GM20431 (cell line): ENCODE data around the gene SRPK2.

Experiments used
- in situ Hi-C: fragments of 300-500 bp; cut with MseI, MboI; formaldehyde crosslinking; loops from one replicate; pipeline ENCODE4 v1.15.0; 2020; ENCODE audit warnings: low sequenced_read_pairs; ENCODE audit not compliant: unreplicated experiment

The SRPK2 gene

DNA sequence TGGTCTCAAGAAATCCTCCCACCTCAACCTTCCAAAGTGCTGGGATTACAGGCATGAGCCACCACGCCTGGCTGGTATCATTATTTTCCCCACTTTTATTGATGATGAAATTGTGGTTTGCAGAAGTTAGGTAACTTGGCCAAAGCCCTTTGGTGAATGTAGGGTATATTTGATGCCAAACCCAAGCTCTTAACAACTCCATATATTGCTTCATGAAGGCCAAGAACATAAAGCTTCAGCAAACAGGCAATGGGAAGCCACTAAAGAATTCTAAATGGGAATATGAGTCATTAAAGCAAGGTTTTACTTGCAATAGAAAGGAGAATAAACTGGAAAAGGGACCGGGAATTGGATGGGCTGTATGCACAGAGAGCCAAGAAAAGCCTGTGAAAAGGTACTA, 232.0 kb downstream of the SRPK2 start:
- in situ Hi-C loops = no loop called here

DNA sequence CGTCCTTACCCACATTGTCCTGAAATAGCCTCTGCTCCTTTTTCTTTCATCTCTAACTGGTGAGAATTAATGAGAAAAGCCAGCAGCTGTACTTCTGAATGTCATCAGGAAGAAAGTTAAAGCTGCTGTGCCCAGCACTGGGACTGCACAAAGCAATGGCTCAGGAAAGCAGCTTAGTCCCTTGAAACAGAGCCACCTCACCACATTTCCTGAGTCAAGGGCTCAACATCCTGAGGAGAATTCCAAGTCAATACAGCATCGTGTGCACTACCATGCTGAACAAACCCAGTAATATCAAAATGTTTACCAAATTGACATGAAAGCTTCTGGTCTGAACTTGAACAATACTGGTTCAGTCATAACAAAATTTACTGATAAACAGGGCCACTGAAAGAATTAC, 234.6 kb downstream of the SRPK2 start:
- in situ Hi-C loops = no loop called here

DNA sequence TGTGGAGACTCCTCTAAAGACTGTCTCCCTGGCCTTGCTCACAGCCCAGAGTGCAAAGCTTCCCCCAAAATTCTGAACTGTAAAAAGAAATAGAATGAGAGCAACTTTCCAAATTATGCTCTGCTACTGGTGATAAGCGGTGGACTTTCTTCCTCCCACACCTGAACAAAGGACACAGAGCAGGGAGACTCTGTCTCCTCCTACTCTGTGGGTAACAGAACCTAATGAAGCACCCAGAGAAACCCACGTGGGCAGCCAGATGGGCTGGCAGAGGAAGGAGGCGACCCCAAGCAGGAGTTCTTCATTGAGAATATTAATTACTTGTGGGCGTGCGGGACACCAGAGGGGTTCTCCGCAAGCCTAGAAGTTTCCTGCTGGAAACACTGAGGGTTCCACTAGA, 235.2 kb downstream of the SRPK2 start:
- in situ Hi-C loops = no loop called here

DNA sequence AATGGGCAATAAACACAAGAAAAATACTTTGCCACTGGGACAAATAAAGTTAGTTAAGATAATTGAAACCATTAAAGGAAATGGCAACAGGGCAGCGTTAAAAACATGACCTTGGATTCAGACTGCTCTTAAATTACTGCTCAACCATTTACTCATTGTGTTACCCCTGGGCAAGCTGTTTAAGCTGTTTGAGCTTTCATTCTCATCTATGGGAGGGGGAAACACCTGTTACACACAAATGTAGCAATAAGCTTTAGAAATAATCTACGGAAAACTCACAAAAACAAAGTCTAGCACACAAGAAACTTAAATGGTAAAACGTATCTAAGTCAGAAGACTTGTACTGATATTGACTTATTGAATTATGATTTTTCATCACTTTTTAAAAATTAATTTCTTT, 237.6 kb downstream of the SRPK2 start:
- in situ Hi-C loops = no loop called here

DNA sequence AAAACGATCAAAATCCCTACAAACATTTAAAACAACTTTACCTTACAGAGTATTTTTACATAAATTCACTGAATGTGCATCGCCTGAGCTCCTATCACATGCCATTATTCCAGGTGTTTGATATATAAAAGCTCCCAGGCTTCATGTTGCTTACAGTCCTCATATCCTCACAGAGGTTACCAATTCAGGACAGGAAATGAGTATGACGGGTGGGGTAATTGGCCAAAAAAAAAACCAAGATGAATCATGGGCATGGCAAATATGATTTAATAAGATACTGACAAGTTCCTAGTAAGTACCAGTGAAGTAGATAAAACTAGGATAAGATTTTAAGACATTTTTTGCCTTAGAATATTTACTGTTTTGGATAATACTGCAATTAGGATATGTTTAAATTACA, 238.9 kb downstream of the SRPK2 start:
- in situ Hi-C loops = no loop called here

DNA sequence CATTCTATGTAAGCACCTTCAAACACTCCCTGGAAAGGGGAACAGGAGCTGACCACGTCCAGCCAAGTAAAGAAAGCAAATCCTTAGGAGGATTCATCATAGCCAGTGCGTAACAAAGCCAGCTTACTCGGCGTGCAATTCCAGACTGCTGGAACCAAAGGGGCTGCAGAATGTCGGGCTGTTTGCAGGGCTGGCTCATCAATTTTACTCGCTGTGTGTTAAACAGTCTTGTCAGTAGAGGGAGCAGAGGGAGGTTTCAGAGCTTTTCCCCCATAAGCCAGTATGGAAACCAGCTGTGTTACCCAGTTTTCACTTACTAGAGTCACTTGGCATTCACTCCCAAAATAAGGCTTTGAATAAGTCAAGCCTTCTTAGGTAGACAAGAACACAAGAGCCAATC, 247.7 kb downstream of the SRPK2 start:
- in situ Hi-C loops = no loop called here

DNA sequence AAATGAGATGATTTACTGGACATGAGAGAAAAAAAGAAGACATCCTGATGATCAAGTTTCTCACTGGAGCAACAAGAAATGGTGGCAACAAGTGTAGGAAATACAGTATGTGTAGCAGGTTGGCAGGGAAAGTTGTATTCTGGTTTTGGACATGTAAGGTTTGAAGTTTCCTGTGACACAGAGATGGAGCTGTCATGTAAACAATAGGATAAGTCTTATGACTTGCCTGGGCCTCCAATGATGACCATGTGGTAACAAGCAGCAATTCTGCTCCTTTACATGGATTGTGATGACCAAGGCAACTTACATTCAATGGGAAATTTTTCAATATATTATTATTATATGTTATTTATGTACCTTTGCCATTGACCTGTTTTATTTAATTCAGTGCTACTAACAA, 249.3 kb downstream of the SRPK2 start:
- in situ Hi-C loops = no loop called here

DNA sequence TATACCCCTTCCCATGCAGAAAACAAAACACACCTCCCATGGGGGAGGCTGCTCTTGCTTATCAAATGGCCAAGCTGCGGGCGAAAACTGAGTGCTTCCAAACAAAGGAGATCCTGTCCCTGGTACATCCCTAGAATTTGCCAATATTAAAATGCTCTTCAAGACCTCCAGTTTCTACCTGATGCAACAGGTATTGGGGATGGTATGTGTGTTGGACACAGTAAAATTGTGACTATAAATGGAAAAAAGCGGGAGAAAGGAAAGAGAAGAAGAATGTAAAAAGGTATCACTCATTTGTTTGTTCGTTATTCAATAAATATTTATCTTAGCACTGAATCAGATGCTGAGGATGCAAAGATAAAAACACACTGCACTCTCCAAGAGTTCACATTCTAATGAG, 250.8 kb downstream of the SRPK2 start:
- in situ Hi-C loops = no loop called here

DNA sequence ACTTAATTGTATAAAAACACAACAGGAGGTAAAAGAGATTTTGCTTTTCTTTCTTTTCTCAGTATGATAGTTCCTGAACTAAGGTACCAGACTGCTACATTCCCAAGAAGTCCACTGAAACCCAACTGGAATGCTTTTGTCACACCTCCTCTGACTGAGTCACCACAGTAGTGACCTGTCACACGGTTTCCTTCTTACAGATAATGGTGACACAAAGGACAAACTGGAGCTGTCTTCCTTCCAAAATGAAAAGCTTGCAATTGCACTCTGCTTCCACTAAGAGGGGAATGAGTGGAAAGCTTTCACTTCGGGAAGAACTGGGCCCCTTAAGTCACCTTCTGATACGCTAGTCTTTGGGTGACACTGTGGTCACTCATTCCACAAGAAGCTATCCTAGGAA, 252.5 kb downstream of the SRPK2 start:
- in situ Hi-C loops = no loop called here

DNA sequence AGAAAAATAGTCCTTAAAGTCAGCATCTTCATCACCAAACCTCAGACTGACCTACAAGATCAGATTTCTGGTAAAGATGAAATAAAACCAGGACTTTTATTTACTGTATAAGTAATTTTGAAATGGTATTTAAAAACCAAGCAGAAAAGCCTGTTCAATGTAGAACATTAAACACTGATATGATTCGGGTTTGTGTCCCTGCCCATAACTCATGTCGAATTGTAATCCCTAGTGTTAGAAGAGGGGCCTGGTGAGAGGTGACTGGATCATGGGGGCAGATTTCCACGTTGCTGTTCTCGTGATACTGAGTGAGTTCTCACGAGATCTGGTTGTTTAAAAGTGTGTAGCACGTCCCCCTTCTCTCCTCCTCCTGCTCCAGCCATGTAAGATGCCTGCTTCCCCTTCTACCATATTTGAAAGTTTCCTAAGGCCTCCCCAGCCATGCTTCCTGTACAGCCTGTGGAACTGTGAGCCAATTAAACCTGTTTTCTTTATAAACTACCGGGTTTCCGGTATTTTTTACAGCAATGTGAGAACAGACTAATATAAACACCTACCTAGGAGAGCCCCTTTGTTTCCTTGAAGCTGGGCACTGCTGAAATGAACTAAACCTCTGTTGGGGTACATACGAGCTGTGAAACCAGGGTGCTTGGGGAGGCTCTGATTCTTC, 254.6 kb downstream of the SRPK2 start:
- in situ Hi-C loops = no loop called here

DNA sequence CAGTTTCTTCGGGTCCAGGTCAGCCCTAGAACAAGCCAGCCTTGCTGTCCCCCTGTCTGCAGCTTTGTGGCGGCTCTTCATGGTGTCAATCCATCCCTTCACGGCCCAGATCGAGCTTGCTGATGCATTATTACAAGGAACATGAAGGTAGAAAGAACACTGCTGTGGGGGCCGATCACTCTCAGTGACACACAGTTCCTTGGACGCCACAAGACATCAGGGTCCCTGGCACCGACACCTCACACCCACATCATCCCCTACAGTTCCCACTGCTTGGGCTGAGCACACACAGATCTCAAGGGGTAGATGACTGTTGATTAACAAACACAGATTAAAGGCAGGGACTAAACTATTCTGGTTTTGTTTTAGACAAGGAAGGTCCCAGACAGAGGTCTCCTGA, 255.4 kb downstream of the SRPK2 start:
- in situ Hi-C loops = no loop called here

DNA sequence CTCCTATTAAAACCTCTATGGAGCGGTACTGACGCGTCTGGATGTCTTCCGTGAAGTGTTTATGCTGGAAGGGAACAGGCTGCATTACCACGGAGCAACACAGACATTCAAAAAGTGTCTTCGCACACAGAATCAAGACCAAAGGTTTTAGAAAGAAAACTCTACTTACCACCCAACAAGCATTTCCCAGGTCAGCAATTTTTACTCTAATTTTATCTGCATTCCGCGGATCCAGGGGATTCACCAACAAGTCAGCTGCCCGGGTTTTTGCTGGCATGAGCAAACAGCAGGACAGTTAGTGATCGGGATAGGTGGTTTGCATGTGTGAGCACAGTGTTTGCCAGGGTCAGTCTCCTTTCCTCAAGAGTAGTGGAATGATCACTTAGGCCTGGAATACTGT, 255.9 kb downstream of the SRPK2 start:
- in situ Hi-C loops = no loop called here

DNA sequence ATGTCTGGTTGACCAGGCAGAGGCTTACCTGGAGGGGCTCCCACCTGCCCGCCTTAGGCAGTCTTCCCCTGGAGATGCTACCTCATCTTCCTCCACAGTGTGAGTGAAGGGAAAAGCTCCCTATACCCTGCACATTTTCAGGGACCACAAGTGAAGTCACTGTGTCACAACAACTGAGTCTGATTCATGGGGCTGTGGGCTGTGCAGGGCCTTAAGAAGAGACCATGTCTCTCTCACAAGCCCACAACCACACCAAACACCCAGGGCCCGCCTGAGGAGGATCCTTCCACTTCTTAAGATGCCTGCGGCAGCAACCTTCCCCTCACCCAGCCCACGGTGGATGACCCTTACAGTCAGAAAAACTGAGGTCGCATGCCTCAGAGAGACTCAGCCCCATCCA, 256.4 kb downstream of the SRPK2 start:
- in situ Hi-C loops = no loop called here

DNA sequence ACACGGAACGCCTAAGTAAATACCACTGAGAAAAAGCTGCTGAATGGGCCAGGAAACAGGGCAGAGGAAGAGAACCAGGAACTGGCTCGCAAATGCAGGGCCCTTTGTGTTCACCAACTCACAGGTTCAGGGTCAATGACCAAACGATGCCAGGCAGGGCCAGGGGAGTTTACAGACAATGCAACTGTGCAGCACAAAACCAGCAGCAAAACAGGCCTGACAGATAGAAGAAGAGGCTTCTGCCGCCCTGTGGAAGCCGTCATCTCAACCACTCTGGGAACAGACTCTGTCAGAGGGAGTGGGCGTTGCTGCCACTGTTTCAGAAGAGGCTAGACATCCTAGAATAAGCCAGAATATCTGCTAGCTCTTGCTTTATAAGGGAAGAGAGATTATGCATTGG, 256.8 kb downstream of the SRPK2 start:
- in situ Hi-C loops = no loop called here

DNA sequence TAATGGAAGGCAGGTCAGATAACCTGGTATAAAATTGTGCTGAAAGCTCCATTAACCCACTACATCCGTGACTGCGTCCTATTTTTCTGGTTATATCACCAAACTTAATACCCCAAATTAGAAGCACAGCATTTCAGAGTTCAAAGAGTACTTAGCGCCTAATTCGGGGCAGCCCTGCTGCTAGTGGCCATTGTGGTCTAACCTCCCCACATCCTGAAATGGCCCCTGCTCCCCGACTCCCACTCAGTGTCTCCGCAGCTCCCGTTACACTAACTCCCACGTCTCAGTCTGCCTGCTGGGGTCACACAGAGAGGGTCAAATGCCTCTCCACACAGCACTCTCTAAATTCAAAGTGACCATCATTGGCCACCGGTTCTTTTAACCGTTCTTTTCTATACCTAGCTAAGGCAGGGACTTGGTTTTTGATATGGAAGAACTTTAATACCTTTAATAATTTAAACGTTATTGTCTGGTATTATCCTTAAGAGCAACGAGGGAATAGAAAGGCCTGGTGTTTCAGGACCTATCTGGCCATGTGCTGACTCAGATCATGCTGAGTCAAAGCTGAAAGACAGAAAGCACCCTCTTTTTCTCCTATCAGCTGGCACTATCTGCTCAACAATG, 257.6 kb downstream of the SRPK2 start:
- in situ Hi-C loops = no loop called here

DNA sequence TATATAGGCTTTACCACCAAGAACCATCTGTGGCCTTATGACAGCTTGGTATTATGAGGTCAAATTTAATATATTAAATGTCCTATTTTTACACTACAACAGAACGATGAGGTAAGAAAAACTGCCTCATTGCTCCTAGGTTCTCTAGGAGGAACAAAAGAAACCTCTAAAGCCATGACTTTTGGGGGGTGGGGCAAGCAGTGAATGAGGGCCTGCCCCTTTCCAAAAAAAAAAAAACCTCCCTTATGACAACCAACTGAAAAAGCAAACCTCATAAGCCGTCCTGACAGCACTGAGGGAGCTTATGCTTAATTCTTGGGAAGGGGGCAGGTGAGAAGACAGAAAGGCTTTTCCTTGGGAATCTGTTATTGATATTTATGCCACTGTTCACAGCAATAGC, 258.1 kb downstream of the SRPK2 start:
- in situ Hi-C loops = no loop called here

DNA sequence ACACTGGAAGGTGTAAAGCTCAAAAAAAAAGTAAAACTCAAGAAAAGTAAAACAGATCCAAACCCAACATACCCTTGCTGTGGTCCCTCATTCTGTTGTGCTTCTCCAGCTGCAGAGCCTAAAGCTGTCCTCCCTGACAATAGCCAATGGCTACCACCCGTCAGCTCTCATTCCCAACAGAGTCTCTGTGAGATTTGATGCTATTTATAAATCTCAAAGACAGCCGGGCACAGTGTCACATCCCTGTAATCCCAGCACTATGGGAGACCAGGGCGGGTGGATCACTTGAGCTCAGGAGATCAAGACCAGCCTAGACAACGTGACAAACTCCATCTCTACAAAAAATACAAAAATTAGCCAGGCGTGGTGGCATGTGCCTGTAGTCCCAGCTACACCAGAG, 258.7 kb downstream of the SRPK2 start:
- in situ Hi-C loops = no loop called here

DNA sequence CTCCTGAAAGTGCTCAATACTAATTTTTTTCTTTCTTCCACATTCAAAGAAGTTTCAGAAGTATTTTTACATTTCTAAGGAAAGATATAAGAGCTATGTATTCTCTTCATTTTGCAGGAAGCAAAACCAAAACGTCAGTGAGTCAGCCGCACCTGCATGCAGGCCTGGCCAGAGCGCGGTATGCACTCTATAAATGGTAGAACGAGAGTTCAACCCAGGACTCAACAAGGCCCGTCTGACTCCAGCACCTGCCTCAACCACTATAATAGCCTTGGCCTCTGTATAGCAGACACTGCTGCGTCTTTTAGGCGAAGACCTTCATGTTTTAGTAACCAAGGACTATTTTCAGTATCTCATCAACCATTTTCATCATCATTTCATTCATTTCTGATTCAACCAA, 261.5 kb downstream of the SRPK2 start:
- in situ Hi-C loops = no loop called here

DNA sequence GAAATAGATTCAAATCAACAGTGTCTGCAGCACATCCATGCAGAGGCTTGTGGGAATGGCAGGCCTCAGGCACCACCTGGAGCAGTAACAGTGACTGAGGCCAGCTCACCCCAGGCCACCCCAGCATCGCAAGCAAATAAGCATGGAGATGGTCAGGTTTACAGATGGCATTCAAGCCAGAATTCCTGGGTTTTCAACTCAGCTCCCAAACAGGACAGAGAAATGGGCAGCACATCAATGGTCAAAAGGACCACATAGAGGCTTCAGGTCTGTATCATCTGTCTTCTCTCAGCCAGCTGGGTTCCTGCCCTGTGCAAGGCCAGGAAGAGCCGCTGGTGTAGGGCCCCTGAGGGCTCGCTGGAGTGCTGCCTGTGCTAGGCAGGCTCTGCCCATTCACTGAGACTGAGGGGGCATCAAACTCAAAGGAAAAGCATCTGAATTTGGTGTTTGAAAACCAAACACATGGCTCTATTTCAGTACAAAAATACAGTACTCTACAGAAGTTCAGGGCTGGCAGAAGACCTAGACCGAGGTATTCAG, 262.2 kb downstream of the SRPK2 start:
- in situ Hi-C loops = no loop called here

DNA sequence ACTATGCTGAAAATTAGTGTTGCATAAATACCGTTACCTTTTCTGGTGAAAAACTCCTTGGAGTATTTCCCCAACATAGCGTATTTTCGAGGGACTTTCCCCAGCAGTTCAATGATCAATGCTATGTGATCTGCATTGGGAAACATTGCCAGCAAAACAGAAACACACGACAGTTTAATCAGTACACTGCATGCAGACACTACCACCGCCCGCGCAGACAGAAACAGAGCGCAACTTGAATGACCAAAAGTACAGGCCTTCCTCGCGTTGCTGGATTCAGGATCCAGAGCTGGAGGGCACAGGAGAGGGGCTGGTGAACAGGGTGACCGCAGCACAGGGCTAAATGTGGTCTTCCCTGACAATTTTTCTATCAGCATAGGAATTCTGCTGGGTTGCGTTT, 263.0 kb downstream of the SRPK2 start:
- in situ Hi-C loops = no loop called here

DNA sequence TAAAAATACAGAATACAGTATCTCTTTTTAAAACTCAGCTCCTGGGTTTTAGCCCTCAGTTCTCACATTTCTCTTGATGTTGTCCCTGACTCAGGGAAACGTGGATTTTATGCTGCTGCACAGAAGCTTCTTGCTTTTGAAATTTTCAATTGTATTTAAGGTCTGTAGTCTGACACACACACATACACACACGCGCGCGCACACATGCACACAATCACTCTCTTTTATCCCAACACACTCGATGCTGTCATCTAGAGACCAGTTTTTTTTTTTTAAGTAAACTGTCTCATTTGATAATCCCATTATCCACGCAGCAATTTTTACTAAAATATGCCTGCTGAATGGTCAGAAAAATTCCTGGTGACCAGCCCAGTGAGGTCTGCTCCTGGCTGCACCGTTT, 266.1 kb downstream of the SRPK2 start:
- in situ Hi-C loops = no loop called here
